C4-2B (cell line): Measurements from ENCODE around the gene UNC13B.

ENCODE experiments used
- H3K27ac ChIP-seq: fragments of 450-650 bp; 2 replicates; pipeline ENCODE4 v1.5.1; 2017
- ZFX ChIP-seq: fragments of 450-650 bp; IDR thresholded peaks from 2 replicates; pipeline ENCODE4 v1.6.1; 2017
- TF ChIP-seq, protein P1 (sequence below): fragments of 450-650 bp; conservative IDR thresholded peaks from 2 replicates; pipeline ENCODE4 v1.5.1; 2017; ENCODE audit warnings: mild to moderate bottlenecking

UNC13B gene

DNA sequence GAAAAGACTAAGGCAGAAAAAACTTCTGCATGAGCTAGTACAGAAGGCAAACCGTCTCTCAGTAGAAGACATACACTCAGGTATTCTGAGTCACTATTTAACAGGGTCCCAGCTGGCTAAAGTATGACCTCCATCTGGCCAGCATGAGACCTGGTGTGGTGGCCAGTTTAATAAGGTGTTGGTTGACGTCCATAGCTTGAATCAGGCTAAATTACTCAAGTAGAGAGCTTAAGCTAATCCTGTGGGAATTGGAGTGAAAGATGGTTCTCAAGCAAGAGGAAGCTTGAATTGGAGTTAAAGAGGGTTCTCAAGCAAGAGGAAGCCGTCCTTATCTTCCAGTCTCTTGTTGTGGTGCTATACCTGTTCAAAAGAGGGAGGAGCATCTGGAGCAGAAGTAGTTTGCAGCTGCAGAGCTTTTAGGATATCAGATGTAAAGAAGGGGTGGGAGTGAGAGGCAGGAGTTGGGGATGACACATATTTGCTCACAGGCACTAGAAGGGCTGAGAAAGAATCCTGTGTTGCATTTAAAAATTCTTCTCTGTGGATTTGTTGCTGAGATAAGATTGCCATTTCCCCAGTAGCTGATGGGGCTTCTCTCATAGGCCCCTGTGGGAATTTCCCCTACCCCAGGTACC lies 192.0 kb downstream of the UNC13B start:
- H3K27ac ChIP-seq, result no peak overlapping the region
- TF ChIP-seq, protein P1, sequence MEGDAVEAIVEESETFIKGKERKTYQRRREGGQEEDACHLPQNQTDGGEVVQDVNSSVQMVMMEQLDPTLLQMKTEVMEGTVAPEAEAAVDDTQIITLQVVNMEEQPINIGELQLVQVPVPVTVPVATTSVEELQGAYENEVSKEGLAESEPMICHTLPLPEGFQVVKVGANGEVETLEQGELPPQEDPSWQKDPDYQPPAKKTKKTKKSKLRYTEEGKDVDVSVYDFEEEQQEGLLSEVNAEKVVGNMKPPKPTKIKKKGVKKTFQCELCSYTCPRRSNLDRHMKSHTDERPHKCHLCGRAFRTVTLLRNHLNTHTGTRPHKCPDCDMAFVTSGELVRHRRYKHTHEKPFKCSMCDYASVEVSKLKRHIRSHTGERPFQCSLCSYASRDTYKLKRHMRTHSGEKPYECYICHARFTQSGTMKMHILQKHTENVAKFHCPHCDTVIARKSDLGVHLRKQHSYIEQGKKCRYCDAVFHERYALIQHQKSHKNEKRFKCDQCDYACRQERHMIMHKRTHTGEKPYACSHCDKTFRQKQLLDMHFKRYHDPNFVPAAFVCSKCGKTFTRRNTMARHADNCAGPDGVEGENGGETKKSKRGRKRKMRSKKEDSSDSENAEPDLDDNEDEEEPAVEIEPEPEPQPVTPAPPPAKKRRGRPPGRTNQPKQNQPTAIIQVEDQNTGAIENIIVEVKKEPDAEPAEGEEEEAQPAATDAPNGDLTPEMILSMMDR, result no peak
- no peak for TF ChIP-seq ZFX

- no peak overlapping the region for H3K27ac ChIP-seq
- TF ChIP-seq ZFX, result no peak
- TF ChIP-seq, protein P1, result no peak
Measured at GRCh38 chr9:35355939-35356338, 194.1 kb downstream of the UNC13B start.

GRCh38 chr9:35357116-35357515 lies 195.3 kb downstream of the UNC13B start:
- H3K27ac ChIP-seq, result no peak overlapping the region
- TF ChIP-seq, protein P1, result no peak
- TF ChIP-seq ZFX, result no peak

- no peak overlapping the region for H3K27ac ChIP-seq
- TF ChIP-seq, protein P1, result no peak
- TF ChIP-seq ZFX, result no peak
Measured at GRCh38 chr9:35357826-35358225, 196.0 kb downstream of the UNC13B start.

GRCh38 chr9:35364817-35365585 lies 203.2 kb downstream of the UNC13B start:
- TF ChIP-seq ZFX, result no peak
- no peak overlapping the region for H3K27ac ChIP-seq

DNA sequence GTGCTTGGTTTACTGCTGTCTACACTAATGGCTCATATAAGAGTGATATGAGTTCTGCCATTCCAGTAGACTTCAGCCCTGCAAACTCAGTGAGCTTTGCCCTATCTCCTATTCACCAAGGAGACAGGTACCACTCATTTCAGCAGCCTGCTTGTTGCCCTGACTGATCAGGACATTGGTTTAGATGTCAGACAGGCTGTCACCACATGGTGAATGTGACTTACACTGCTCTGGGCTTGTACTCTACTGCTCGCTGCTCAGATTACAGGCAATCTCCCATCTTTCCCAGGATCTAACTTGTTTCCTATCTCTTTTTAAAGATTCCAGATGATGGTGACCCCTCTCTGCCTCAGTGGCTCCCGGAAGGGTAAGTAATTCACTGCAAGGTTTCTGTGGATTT lies 204.8 kb downstream of the UNC13B start:
- TF ChIP-seq, protein P1, result no peak
- TF ChIP-seq ZFX, result no peak
- H3K27ac ChIP-seq, result no peak overlapping the region

DNA sequence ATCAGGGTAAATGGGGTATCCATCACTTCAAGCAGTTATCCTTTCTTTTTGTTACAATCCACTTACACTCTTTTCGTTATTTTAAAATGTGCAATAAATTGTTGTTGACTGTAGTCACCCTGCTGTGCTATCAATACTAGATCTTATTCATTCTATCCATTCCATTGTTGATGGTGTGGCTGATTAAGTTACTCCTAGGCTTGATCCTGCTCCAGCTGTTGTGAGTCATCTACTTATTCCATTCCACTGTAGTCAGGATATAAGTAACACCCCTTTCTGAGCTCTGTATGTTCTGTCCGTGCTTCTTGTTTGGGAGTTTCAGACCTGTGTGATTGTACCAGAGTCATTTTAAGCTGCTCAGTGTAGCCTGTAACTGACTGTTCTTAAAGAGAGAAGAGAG lies 205.6 kb downstream of the UNC13B start:
- TF ChIP-seq, protein P1, result no peak
- no peak for TF ChIP-seq ZFX
- no peak overlapping the region for H3K27ac ChIP-seq
